GM12865 (cell line): ENCODE results near the gene CSNK2A2.

ENCODE experiments used
- DNase-seq: peaks from one replicate; pipeline ENCODE4 v3.0.0; 2010; ENCODE audit warnings: low read depth
- H3K4me3 ChIP-seq: 2 replicates; pipeline ENCODE4 v1.5.1; 2011; ENCODE audit warnings: mild to moderate bottlenecking, low read depth, low read length, control low read depth
- TF ChIP-seq, protein P1 (sequence below): IDR thresholded peaks from 2 replicates; pipeline ENCODE4 v1.5.1; 2011; ENCODE audit warnings: low read length, control low read depth, low read depth, inconsistent platforms; ENCODE audit not compliant: insufficient read depth; ENCODE audit errors: missing control alignments

CSNK2A2 gene

DNA sequence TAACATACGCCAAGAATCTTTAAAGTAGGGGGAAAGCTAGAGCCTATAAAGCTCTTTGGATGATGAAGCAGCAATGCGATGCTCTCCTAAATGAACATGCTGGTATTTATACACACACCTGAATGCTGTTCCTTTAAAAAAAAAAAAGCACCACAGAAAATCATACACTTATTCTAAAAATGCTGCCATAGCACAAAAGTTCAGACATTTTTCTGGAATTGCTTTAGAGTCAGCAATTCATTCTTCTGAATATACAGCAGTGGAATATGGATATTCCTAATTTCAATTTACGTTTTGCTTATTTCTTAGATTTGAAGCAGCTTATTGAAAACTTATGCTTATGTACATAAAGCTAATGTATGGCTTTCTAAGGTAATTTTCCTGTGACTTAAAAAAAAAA is 3.1 kb downstream of the CSNK2A2 start:
- no peak overlapping the region for H3K4me3 ChIP-seq
- DNase-seq = no peak
- TF ChIP-seq, protein P1, sequence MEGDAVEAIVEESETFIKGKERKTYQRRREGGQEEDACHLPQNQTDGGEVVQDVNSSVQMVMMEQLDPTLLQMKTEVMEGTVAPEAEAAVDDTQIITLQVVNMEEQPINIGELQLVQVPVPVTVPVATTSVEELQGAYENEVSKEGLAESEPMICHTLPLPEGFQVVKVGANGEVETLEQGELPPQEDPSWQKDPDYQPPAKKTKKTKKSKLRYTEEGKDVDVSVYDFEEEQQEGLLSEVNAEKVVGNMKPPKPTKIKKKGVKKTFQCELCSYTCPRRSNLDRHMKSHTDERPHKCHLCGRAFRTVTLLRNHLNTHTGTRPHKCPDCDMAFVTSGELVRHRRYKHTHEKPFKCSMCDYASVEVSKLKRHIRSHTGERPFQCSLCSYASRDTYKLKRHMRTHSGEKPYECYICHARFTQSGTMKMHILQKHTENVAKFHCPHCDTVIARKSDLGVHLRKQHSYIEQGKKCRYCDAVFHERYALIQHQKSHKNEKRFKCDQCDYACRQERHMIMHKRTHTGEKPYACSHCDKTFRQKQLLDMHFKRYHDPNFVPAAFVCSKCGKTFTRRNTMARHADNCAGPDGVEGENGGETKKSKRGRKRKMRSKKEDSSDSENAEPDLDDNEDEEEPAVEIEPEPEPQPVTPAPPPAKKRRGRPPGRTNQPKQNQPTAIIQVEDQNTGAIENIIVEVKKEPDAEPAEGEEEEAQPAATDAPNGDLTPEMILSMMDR = no peak

DNA sequence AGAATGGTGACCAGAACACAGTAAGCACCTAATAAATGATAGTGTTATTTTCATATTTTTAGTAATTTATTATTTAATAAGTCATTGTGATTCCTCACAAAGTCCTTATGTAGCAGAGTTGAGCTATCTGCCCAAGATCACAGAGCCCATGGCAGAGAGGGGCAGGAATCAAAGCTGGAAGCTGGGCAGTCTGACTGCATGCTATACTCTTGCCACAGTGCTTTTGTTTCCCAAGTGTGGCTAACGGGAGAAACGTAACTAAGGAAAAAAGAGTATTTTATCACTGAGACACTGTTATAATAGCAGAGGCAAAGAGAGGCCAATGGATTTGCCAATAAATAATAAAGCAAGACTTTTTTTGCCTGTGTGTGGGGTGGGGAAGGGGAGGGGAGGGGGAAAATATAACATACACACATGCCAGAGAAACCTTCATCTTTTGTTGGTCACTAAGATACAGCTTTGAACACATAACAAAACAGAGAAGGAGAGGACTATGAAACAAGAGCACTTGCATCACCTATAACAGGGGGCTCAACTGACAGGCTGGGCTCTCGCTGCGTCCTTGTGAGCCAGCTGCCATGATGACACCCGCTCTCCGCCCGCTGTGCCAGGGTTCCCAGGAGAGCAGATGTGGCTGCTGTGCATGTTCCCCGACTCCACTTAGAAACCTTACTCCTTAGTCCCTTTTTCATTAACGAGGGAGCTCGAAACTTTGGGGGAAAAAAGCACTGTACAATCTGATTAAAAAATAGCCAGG is 10.1 kb downstream of the CSNK2A2 start:
- TF ChIP-seq, protein P1 = no peak

DNA sequence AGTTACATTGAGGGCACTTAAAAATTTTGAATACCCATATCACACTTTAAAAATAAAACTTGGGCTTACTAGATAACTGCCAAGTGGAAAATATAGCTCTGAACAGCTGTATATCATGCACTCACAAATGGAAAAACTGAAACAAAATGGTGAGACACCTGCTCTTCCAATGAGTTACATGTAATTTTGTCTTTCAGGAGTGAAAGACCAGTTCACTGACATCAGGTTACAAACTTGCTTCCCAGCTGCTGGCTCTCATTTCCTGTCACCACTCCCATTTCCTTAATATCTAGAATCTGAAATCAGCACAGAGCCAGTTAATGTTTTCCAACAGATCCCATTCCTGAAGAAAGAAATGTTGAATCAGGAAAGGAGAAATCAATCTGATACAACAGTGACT is 10.8 kb downstream of the CSNK2A2 start:
- TF ChIP-seq, protein P1 = no peak
- no peak for DNase-seq
- no peak overlapping the region for H3K4me3 ChIP-seq

More for the DNA sequence above, 10.1 kb downstream of the CSNK2A2 start:
- no peak for DNase-seq
- H3K4me3 ChIP-seq = no peak overlapping the region

DNA sequence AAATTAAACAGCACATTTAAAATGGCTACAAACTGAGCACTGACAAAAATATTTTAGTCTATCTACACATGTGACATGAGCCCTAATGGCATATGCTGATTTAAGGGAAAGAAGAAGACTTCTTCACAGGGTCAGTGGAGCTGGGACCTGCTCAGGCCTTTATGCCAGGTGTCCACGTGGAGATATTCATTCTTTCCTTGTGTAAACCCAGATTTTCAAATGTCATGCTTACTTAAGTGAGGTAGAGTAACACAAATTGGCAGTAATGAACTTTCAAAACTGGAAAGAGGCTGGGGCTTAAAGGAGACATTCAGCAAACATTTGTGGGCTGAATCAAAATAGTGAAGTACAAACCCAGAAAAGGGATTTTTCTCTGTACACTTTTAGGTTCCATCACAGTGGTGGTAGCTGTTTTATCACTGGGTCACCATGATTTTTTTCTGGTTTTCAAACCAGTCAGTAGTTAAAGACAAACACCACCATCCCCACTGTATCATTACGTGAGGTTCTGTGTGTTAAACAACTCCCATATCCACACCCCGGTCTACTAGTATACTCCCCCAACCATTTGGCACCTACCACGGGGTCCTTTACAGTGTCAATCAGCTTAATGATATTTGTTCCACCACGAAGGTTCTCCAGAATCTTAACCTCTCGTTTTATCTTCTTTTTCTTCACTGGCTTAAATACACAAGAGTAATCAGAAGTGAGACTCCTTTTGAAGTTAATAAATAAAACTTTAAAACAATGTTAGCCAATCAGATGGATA is 11.5 kb downstream of the CSNK2A2 start:
- no peak for DNase-seq
- TF ChIP-seq, protein P1 = no peak
- no peak overlapping the region for H3K4me3 ChIP-seq

DNA sequence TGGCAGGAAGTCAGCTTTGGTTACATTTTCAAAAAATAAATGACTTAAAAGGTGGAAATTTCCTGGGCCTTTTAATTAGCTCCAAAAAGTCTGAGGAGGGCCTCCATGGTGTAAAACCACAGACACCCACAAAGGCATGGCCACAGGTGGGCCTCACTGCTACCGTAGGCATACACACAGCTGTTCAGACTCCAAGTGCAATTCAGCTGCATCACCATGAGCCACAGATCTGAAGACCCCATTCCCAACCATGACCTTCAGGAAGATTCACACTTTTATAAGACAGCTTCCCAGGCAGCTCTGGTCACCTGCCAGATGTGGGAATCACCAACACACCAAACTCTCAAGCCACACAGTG is 20.6 kb downstream of the CSNK2A2 start:
- TF ChIP-seq, protein P1 = no peak
- H3K4me3 ChIP-seq = no peak overlapping the region
- DNase-seq = no peak

DNA sequence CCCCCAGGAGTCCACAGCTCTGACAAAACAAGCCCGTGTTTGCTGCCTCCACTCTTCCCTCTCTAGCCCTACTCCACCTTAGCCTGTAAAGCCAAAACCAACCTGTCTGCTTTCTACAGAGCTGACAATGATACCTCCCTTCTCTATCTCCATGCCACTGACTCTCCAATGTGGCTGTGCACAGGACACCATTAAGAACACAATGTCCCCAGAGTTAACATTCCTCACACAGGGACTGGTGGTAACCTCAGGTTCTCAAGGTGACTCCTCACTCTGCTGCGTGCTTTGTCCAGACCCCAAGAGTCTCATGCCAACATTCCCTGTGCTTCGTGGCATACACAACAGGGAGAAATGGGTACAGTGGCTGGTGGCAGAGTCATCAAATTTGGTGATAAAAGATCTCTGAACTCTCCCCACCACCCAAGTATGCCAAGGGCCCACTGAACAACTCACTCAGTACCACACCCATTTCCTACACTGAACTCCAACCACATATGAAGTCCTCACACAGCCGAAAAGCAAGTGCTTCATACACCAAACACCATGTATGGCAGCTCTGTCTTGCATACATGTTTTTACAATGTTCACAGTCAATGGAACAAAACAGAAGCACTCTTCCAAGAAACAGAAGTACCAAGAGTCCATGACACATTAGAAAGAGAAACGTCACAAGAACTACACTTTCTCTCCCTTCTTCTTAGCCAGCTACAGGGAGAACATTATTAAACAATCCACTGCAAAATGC is 21.1 kb downstream of the CSNK2A2 start:
- H3K4me3 ChIP-seq = no peak overlapping the region
- no peak for DNase-seq
- TF ChIP-seq, protein P1 = no peak
